Activated CD4-positive, alpha-beta T cell treated with anti-CD3 and anti-CD28 coated beads, Interleukin-2, amount 50 U/mL, for 4 hours (primary cell): ENCODE measurements around the gene GRM3.

ENCODE experiments used
- DNase-seq, 2 experiments: peaks; one replicate each; pipeline ENCODE4 v3.0.0-alpha.2; 2020

Gene GRM3

GRCh38 chr7:86706406-86706805 is 62.7 kb downstream of the GRM3 start:
- no peak for DNase-seq

- no peak for DNase-seq
These were observed 64.4 kb downstream of the GRM3 start for GRCh38 chr7:86708031-86708680.

GRCh38 chr7:86720306-86720705 is 76.6 kb downstream of the GRM3 start:
- no peak for DNase-seq

- no peak for DNase-seq
These were observed 90.1 kb downstream of the GRM3 start for GRCh38 chr7:86733783-86734182.

- DNase-seq = no peak
These were observed 101.5 kb downstream of the GRM3 start for GRCh38 chr7:86745013-86745745.

- no peak for DNase-seq
These were observed 104.0 kb downstream of the GRM3 start for GRCh38 chr7:86747698-86748097.

- DNase-seq = no peak
These were observed 104.5 kb downstream of the GRM3 start for GRCh38 chr7:86748201-86748600.

GRCh38 chr7:86748843-86749719 is 105.4 kb downstream of the GRM3 start:
- DNase-seq = no peak

- DNase-seq = no peak
These were observed 106.3 kb downstream of the GRM3 start for GRCh38 chr7:86749741-86750665.

- DNase-seq = no peak
These were observed 116.5 kb downstream of the GRM3 start for GRCh38 chr7:86760236-86760635.

- no peak for DNase-seq
These were observed 118.4 kb downstream of the GRM3 start for GRCh38 chr7:86762129-86762528.

- DNase-seq = no peak
These were observed 122.2 kb downstream of the GRM3 start for GRCh38 chr7:86765931-86766330.

- DNase-seq = no peak
These were observed 124.7 kb downstream of the GRM3 start for GRCh38 chr7:86768394-86768793.

GRCh38 chr7:86768967-86769760 is 125.5 kb downstream of the GRM3 start:
- DNase-seq = no peak

- no peak for DNase-seq
These were observed 129.6 kb downstream of the GRM3 start for GRCh38 chr7:86773309-86773708.

- DNase-seq = no peak
These were observed 131.5 kb downstream of the GRM3 start for GRCh38 chr7:86775203-86775602.

- DNase-seq = no peak
These were observed 132.4 kb downstream of the GRM3 start for GRCh38 chr7:86776136-86776535.

- DNase-seq = no peak
These were observed 134.6 kb downstream of the GRM3 start for GRCh38 chr7:86778271-86778670.

- DNase-seq = no peak
These were observed 141.1 kb downstream of the GRM3 start for GRCh38 chr7:86784765-86785164.

- DNase-seq = no peak
These were observed 141.9 kb downstream of the GRM3 start for GRCh38 chr7:86785641-86786040.

GRCh38 chr7:86786376-86786775 is 142.7 kb downstream of the GRM3 start:
- DNase-seq = no peak

- no peak for DNase-seq
These were observed 145.2 kb downstream of the GRM3 start for GRCh38 chr7:86788948-86789347.
